Activated CD8-positive, alpha-beta memory T cell treated with anti-CD3 and anti-CD28 coated beads, Interleukin-2, amount 10 ng/mL, durations not matched to agents 7 days and 5 days (primary cell): ENCODE results near the gene GPR37. TPM values are rescaled to one million over a fixed set of nuclear protein-coding genes. Genes with fewer than 3 reads are reported as not detected.

Source experiments
- ATAC-seq: fragments of 150-1000 bp; cut with Tn5 transposase; one replicate; pipeline ENCODE4 v1.10.0; 2021; ENCODE audit warnings: moderate library complexity
- CTCF ChIA-PET: fragments of 350-600 bp; sonication (Branson Sonifier 250); formaldehyde crosslinking; loops from one replicate; lab custom pipeline; 2021; ENCODE audit warnings: antibody characterized with exemption; lab: Charles Lee
- DNase-seq: peaks from one replicate; pipeline ENCODE4 v3.0.0-alpha.2; 2020
- H3K27ac Mint-ChIP-seq: one replicate; pipeline ENCODE4 v1.8.0; 2021; ENCODE audit warnings: mild to moderate bottlenecking, mixed read lengths
- H3K27me3 Mint-ChIP-seq: one replicate; pipeline ENCODE4 v1.8.0; 2021; ENCODE audit warnings: mixed read lengths
- H3K36me3 Mint-ChIP-seq: one replicate; pipeline ENCODE4 v1.8.0; 2021; ENCODE audit warnings: mild to moderate bottlenecking, mixed read lengths
- H3K4me1 Mint-ChIP-seq: one replicate; pipeline ENCODE4 v1.8.0; 2021; ENCODE audit warnings: mixed read lengths
- H3K4me3 Mint-ChIP-seq: one replicate; pipeline ENCODE4 v1.8.0; 2021; ENCODE audit warnings: mild to moderate bottlenecking, moderate library complexity, mixed read lengths
- H3K9me3 Mint-ChIP-seq: one replicate; pipeline ENCODE4 v1.8.0; 2022; ENCODE audit warnings: low read depth, mixed read lengths
- total RNA-seq, 2 experiments: library from RNA; stranded (reverse); gene quantifications; one replicate each; pipeline ENCODE4 v1.2.3, GENCODE V29; 2021

The GPR37 gene
- total RNA-seq, 2 experiments from 2014 or later: not detected

- Mint-ChIP-seq H3K4me3 (no peak overlapping the region), H3K4me1 (no peaks in the 10 kb centered on the region), H3K9me3 (peaks cover 2% of the 10 kb centered on the region), H3K36me3 (no peaks in the 10 kb centered on the region), H3K27ac (no peak overlapping the region), H3K27me3 (peaks cover 15% of the 10 kb centered on the region)
- DNase-seq: no peak
- ATAC-seq: no peak
- CTCF ChIA-PET: no interaction called here
These were observed 25.1 kb upstream of the GPR37 start for GRCh38 chr7:124790645-124791044.

GRCh38 chr7:124785994-124786393 is 20.4 kb upstream of the GPR37 start:
- no peaks in the 10 kb centered on the region for H3K9me3 Mint-ChIP-seq
- H3K36me3 Mint-ChIP-seq: no peaks in the 10 kb centered on the region
- DNase-seq (no peak), ATAC-seq (no peak)
- H3K4me1 Mint-ChIP-seq: no peaks in the 10 kb centered on the region
- no peak overlapping the region for H3K4me3 Mint-ChIP-seq
- H3K27me3 Mint-ChIP-seq: peaks cover 11% of the 10 kb centered on the region
- H3K27ac Mint-ChIP-seq: no peak overlapping the region
- CTCF ChIA-PET: no interaction called here

GRCh38 chr7:124784879-124785818 is 19.6 kb upstream of the GPR37 start:
- H3K27ac Mint-ChIP-seq: no peak overlapping the region
- H3K4me3 Mint-ChIP-seq: no peak overlapping the region
- H3K27me3 Mint-ChIP-seq: peaks cover 13% of the 10 kb centered on the region
- DNase-seq (no peak), ATAC-seq (no peak)
- no peaks in the 10 kb centered on the region for H3K9me3 Mint-ChIP-seq
- no peaks in the 10 kb centered on the region for H3K4me1 Mint-ChIP-seq
- no peaks in the 10 kb centered on the region for H3K36me3 Mint-ChIP-seq
- CTCF ChIA-PET: interaction anchor here (0.8 kb wide), 1 partner anchor 21 kb away, joined by 3 read pairs; no protein-coding TSS in a partner anchor

GRCh38 chr7:124783271-124783670 is 17.7 kb upstream of the GPR37 start:
- no peak for DNase-seq
- CTCF ChIA-PET: no interaction called here
- H3K27me3 Mint-ChIP-seq: peaks cover 2% of the 10 kb centered on the region

GRCh38 chr7:124781907-124782734 is 16.5 kb upstream of the GPR37 start:
- CTCF ChIA-PET: no interaction called here

More at GRCh38 chr7:124783271-124783670, 17.7 kb upstream of the GPR37 start:
- H3K4me1 Mint-ChIP-seq: no peaks in the 10 kb centered on the region
- no peak overlapping the region for H3K4me3 Mint-ChIP-seq
- H3K27ac Mint-ChIP-seq: no peak overlapping the region
- ATAC-seq: no peak
- H3K36me3 Mint-ChIP-seq: no peaks in the 10 kb centered on the region
- H3K9me3 Mint-ChIP-seq: no peaks in the 10 kb centered on the region

GRCh38 chr7:124781418-124781817 is 15.8 kb upstream of the GPR37 start:
- DNase-seq (no peak), ATAC-seq (no peak)
- CTCF ChIA-PET: no interaction called here
- H3K9me3 Mint-ChIP-seq: no peaks in the 10 kb centered on the region
- H3K27me3 Mint-ChIP-seq: peaks cover 2% of the 10 kb centered on the region
- no peaks in the 10 kb centered on the region for H3K36me3 Mint-ChIP-seq
- H3K4me3 Mint-ChIP-seq: no peak overlapping the region
- no peaks in the 10 kb centered on the region for H3K4me1 Mint-ChIP-seq
- no peak overlapping the region for H3K27ac Mint-ChIP-seq

More at GRCh38 chr7:124781907-124782734, 16.5 kb upstream of the GPR37 start:
- H3K27ac Mint-ChIP-seq: no peak overlapping the region
- no peak overlapping the region for H3K4me3 Mint-ChIP-seq
- no peaks in the 10 kb centered on the region for H3K4me1 Mint-ChIP-seq
- no peaks in the 10 kb centered on the region for H3K9me3 Mint-ChIP-seq
- H3K27me3 Mint-ChIP-seq: peaks cover 2% of the 10 kb centered on the region
- DNase-seq (no peak), ATAC-seq (no peak)
- H3K36me3 Mint-ChIP-seq: no peaks in the 10 kb centered on the region

GRCh38 chr7:124780608-124781007 is 15.0 kb upstream of the GPR37 start:
- H3K27ac Mint-ChIP-seq: no peak overlapping the region
- no peaks in the 10 kb centered on the region for H3K36me3 Mint-ChIP-seq
- no peak for ATAC-seq
- H3K9me3 Mint-ChIP-seq: no peaks in the 10 kb centered on the region
- H3K27me3 Mint-ChIP-seq: peaks cover 2% of the 10 kb centered on the region
- CTCF ChIA-PET: no interaction called here
- no peak for DNase-seq
- no peaks in the 10 kb centered on the region for H3K4me1 Mint-ChIP-seq
- no peak overlapping the region for H3K4me3 Mint-ChIP-seq

GRCh38 chr7:124780056-124780455 is 14.5 kb upstream of the GPR37 start:
- CTCF ChIA-PET: no interaction called here
- Mint-ChIP-seq H3K27me3 (peaks cover 2% of the 10 kb centered on the region), H3K4me3 (no peak overlapping the region), H3K36me3 (no peaks in the 10 kb centered on the region), H3K27ac (no peak overlapping the region), H3K9me3 (no peaks in the 10 kb centered on the region), H3K4me1 (no peaks in the 10 kb centered on the region)
- DNase-seq (no peak), ATAC-seq (no peak)

- ATAC-seq: no peak
- H3K27me3 Mint-ChIP-seq: peaks cover 2% of the 10 kb centered on the region
- CTCF ChIA-PET: no interaction called here
- DNase-seq: no peak
- H3K27ac Mint-ChIP-seq: no peak overlapping the region
- no peaks in the 10 kb centered on the region for H3K9me3 Mint-ChIP-seq
- no peaks in the 10 kb centered on the region for H3K4me1 Mint-ChIP-seq
- no peak overlapping the region for H3K4me3 Mint-ChIP-seq
- no peaks in the 10 kb centered on the region for H3K36me3 Mint-ChIP-seq
These were observed 14.0 kb upstream of the GPR37 start for GRCh38 chr7:124779620-124780019.

- Mint-ChIP-seq H3K27ac (no peak overlapping the region), H3K4me1 (no peaks in the 10 kb centered on the region), H3K36me3 (no peaks in the 10 kb centered on the region), H3K4me3 (no peak overlapping the region), H3K27me3 (peaks cover 2% of the 10 kb centered on the region), H3K9me3 (no peaks in the 10 kb centered on the region)
- ATAC-seq (no peak), DNase-seq (no peak)
- CTCF ChIA-PET: no interaction called here
These were observed 13.6 kb upstream of the GPR37 start for GRCh38 chr7:124779194-124779593.

- Mint-ChIP-seq H3K36me3 (no peaks in the 10 kb centered on the region), H3K9me3 (no peaks in the 10 kb centered on the region), H3K27ac (no peak overlapping the region), H3K4me3 (no peak overlapping the region), H3K27me3 (peaks cover 6% of the 10 kb centered on the region), H3K4me1 (no peaks in the 10 kb centered on the region)
- ATAC-seq: no peak
- no peak for DNase-seq
- CTCF ChIA-PET: no interaction called here
These were observed 11.7 kb upstream of the GPR37 start for GRCh38 chr7:124777268-124777667.

- H3K27ac Mint-ChIP-seq: no peak overlapping the region
These were observed 10.6 kb upstream of the GPR37 start for GRCh38 chr7:124776153-124776552.

GRCh38 chr7:124775422-124775821 is 9.8 kb upstream of the GPR37 start:
- Mint-ChIP-seq H3K9me3 (no peaks in the 10 kb centered on the region), H3K36me3 (no peaks in the 10 kb centered on the region), H3K27me3 (peaks cover 19% of the 10 kb centered on the region), H3K4me3 (no peak overlapping the region), H3K27ac (no peak overlapping the region), H3K4me1 (no peaks in the 10 kb centered on the region)
- CTCF ChIA-PET: no interaction called here
- no peak for DNase-seq
- ATAC-seq: no peak

More at GRCh38 chr7:124776153-124776552, 10.6 kb upstream of the GPR37 start:
- H3K9me3 Mint-ChIP-seq: no peaks in the 10 kb centered on the region
- no peaks in the 10 kb centered on the region for H3K36me3 Mint-ChIP-seq
- no peaks in the 10 kb centered on the region for H3K4me1 Mint-ChIP-seq
- CTCF ChIA-PET: no interaction called here
- no peak overlapping the region for H3K4me3 Mint-ChIP-seq
- H3K27me3 Mint-ChIP-seq: peaks cover 12% of the 10 kb centered on the region
- ATAC-seq (no peak), DNase-seq (no peak)
